ENCODE results near the gene LUC7L3. TPM values are rescaled to one million over a fixed set of nuclear protein-coding genes. Genes with fewer than 3 reads are reported as not detected.

LUC7L3 gene
- total RNA-seq, 4 donors from 2014 or later = 31.6 to 70.2 (median 51.6) TPM

DNA sequence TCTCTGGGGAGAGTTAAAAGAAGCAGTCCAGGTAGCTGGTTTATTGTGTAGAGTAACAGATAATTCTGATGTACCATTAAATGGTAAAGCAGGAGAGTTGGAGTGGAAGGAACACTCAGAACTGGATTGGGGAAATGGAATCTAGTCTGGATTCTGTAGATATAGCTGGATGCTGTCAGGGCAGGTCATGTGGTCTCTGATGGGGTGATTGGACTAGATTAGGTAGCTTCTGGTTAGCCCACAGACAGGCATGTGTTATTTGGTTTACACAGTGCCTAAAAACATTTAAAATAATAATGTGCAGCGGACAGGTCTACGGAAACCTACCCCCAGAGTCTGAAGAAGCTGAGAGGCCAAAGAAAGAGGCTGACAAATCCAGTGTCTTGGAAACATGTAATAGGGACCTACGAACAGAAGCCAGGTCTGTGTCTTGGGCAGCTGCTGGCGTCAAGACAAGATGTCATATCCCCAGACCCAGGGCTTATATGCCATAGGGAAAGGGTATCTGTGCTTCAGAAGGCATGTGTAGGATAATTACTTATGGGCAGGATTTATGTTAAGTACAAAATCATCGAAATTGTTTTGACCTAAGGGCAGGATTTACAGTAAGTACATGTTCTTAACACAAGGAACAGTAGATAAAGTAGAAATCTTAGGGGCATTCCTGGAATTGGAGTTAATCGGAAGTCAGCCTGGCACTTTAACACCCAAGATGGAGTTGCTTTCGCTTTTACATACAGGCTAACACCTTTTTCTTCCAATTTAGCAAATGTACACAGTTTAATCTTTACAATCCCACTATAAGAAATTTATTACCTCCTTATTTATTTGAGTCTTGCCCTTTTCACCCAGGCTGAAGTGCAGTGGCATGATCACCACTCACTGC lies 12.4 kb downstream of the LUC7L3 start:
- intact Hi-C loops (cut with DNase I; ENCODE audit: low total_unique reads) = no loop called here
- no peak for TF ChIP-seq POLR2A (IDR thresholded peaks at IDR 0.05)
- TF ChIP-seq, protein P1, sequence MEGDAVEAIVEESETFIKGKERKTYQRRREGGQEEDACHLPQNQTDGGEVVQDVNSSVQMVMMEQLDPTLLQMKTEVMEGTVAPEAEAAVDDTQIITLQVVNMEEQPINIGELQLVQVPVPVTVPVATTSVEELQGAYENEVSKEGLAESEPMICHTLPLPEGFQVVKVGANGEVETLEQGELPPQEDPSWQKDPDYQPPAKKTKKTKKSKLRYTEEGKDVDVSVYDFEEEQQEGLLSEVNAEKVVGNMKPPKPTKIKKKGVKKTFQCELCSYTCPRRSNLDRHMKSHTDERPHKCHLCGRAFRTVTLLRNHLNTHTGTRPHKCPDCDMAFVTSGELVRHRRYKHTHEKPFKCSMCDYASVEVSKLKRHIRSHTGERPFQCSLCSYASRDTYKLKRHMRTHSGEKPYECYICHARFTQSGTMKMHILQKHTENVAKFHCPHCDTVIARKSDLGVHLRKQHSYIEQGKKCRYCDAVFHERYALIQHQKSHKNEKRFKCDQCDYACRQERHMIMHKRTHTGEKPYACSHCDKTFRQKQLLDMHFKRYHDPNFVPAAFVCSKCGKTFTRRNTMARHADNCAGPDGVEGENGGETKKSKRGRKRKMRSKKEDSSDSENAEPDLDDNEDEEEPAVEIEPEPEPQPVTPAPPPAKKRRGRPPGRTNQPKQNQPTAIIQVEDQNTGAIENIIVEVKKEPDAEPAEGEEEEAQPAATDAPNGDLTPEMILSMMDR (IDR thresholded peaks at IDR 0.05) = no peak
- no peak overlapping the region for H3K4me3 ChIP-seq (ENCODE audit: low read depth, poor library complexity, severe bottlenecking)
- WGBS, 2 donors = 62 to 70% methylated on average over 7 of the region's 7 CpGs
- no peak for DNase-seq (ENCODE audit: low spot score in 2 of 2)

DNA sequence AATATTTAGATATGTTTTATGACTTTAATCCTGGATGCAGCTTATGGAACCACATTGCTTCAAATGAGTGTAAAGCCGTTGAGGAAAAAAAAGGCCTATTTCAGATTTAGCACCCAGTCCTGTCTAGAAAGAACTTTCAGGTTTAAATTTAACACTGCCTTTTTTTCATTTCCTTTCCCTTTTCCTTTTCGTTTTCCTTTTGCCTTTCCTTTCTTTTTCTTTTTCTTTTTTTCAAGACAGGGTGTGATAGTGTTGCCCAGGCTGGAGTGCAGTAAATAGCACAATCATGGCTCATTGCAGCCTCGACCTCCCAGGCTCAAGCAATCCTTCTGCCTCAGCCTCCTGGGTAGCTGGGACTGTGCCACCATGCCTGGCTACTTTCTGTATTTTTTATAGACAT lies 15.9 kb downstream of the LUC7L3 start:
- intact Hi-C loops (cut with DNase I; ENCODE audit: low total_unique reads) = no loop called here
- no peak overlapping the region for H3K4me3 ChIP-seq (ENCODE audit: low read depth, poor library complexity, severe bottlenecking)
- WGBS, 2 donors = 82 to 85% methylated on average over 3 of the region's 3 CpGs
- TF ChIP-seq, protein P1 (IDR thresholded peaks at IDR 0.05) = no peak
- TF ChIP-seq POLR2A (IDR thresholded peaks at IDR 0.05) = no peak
- no peak for DNase-seq (ENCODE audit: low spot score in 2 of 2)

DNA sequence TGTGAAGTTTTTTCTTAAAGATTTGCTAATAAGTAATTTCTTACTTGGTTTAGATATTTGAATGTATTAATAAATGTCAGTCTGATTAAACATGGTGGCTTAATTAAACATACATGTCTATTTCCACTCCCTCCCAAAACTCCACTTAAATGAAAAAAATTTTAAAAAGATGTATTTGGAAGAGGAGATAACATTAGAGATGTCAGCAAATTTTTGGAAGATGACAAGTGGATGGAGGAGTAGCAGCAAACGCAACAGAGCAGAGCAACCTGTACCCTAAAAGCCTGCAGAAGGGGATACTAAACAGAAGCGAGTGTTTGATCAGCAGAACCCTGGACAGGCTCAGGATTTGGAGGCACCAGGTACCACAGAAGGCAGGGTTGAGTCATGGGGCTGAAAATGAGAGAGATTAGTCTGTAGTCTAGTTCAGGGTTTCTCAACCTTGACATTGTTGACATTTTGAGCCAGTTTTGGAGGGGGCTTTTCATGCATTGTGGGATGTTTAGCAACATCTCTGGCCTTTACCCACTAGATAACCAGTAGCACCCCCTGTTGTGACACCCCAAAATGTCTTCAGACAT lies 17.8 kb downstream of the LUC7L3 start:
- intact Hi-C loops (cut with DNase I; ENCODE audit: low total_unique reads) = no loop called here
- WGBS, 2 donors = 89 to 91% methylated on average over 2 of the region's 2 CpGs
- DNase-seq (ENCODE audit: low spot score in 2 of 2) = no peak
- no peak for TF ChIP-seq POLR2A (IDR thresholded peaks at IDR 0.05)
- TF ChIP-seq, protein P1 (IDR thresholded peaks at IDR 0.05) = no peak
- H3K4me3 ChIP-seq (ENCODE audit: low read depth, poor library complexity, severe bottlenecking) = no peak overlapping the region

DNA sequence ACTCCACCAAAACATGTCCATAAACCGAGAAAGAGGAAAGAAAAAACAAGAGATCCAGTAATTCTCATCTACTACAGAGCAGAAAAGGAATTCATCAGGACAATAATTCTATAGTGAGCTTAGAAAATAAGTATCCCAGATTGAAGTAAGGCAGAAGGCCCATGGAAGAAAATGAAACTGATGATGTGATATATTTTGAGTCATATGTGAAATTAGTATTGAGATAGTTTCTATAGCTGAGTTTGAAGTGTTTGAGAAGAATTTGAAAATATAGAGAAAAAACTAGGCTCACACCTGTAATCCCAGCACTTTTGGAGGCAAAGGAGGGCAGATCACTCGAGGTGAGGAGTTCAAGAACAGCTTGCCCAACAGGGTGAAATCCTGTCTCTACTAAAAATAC lies 19.7 kb downstream of the LUC7L3 start:
- no peak overlapping the region for H3K4me3 ChIP-seq (ENCODE audit: low read depth, poor library complexity, severe bottlenecking)
- TF ChIP-seq, protein P1 (IDR thresholded peaks at IDR 0.05) = no peak
- no peak for TF ChIP-seq POLR2A (IDR thresholded peaks at IDR 0.05)
- WGBS, 2 donors = 78% methylated on average over 2 of the region's 2 CpGs
- intact Hi-C loops (cut with DNase I; ENCODE audit: low total_unique reads) = no loop called here
- DNase-seq (ENCODE audit: low spot score in 2 of 2) = no peak

DNA sequence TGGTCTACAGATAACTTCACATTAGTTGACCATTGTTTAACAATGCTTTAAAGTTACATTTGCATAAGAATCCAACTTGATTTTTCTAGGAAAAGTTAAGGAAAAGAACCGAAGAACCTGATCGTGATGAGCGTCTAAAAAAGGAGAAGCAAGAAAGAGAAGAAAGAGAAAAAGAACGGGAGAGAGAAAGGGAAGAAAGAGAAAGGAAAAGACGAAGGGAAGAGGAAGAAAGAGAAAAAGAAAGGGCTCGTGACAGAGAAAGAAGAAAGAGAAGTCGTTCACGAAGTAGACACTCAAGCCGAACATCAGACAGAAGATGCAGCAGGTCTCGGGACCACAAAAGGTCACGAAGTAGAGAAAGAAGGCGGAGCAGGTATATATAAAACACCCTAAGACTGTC lies 26.2 kb downstream of the LUC7L3 start:
- intact Hi-C loops (cut with DNase I; ENCODE audit: low total_unique reads) = no loop called here
- 91 to 94% methylated on average over 12 of the region's 12 CpGs for WGBS, 2 donors
- no peak for DNase-seq (ENCODE audit: low spot score in 2 of 2)
- H3K4me3 ChIP-seq (ENCODE audit: low read depth, poor library complexity, severe bottlenecking) = no peak overlapping the region
- TF ChIP-seq POLR2A (IDR thresholded peaks at IDR 0.05) = no peak
- TF ChIP-seq, protein P1 (IDR thresholded peaks at IDR 0.05) = no peak

Measured in lower leg skin (tissue), 4 donors.